Stimulated activated CD4-positive, alpha-beta T cell treated with anti-CD3 and anti-CD28 coated beads, Interleukin-4, amount 100 ng/mL, for 48 hours (primary cell): Measurements from ENCODE around the gene TNFRSF18.
"Not testable (repeated sequence)": the region's sequence is repeated elsewhere in the genome, so short reads cannot be mapped to it uniquely, and the experiment has no call there.

Source experiments
- DNase-seq, 2 donors: peaks; one replicate each; pipeline ENCODE4 v3.0.0-alpha.2; 2020; ENCODE audit warnings: low read depth in 2 of 2

The TNFRSF18 gene

GRCh38 chr1:1199141-1199960 lies 7.0 kb downstream of the TNFRSF18 start:
- no peak for DNase-seq

- DNase-seq, result no peak
These were observed 7.8 kb downstream of the TNFRSF18 start for GRCh38 chr1:1198423-1199140.

- no peak for DNase-seq
These were observed 8.6 kb downstream of the TNFRSF18 start for GRCh38 chr1:1197551-1198422.

- DNase-seq, result no peak
These were observed 9.2 kb downstream of the TNFRSF18 start for GRCh38 chr1:1197188-1197500.

- no peak for DNase-seq
These were observed 9.8 kb downstream of the TNFRSF18 start for GRCh38 chr1:1196431-1197187.

GRCh38 chr1:1195726-1196125 lies 10.7 kb downstream of the TNFRSF18 start:
- DNase-seq, result not testable (repeated sequence)

GRCh38 chr1:1194723-1195122 lies 11.7 kb downstream of the TNFRSF18 start:
- no peak for DNase-seq

- no peak for DNase-seq
These were observed 14.7 kb downstream of the TNFRSF18 start for GRCh38 chr1:1191734-1192133.

- no peak for DNase-seq
These were observed 17.3 kb downstream of the TNFRSF18 start for GRCh38 chr1:1189111-1189510.

GRCh38 chr1:1187938-1188337 lies 18.5 kb downstream of the TNFRSF18 start:
- no peak for DNase-seq

- no peak for DNase-seq
These were observed 21.2 kb downstream of the TNFRSF18 start for GRCh38 chr1:1185101-1185765.

GRCh38 chr1:1183833-1184775 lies 22.3 kb downstream of the TNFRSF18 start:
- no peak for DNase-seq

GRCh38 chr1:1183221-1183747 lies 23.1 kb downstream of the TNFRSF18 start:
- DNase-seq, result no peak

GRCh38 chr1:1182491-1183220 lies 23.7 kb downstream of the TNFRSF18 start:
- DNase-seq, result no peak

GRCh38 chr1:1181938-1182410 lies 24.4 kb downstream of the TNFRSF18 start:
- DNase-seq, result no peak

GRCh38 chr1:1181129-1181937 lies 25.1 kb downstream of the TNFRSF18 start:
- no peak for DNase-seq

- DNase-seq, result no peak
These were observed 26.2 kb downstream of the TNFRSF18 start for GRCh38 chr1:1179983-1180861.
